ENCODE results near the gene IGLL1.

Gene IGLL1

GRCh38 chr22:23526596-23527316 is 53.3 kb downstream of the IGLL1 start:
- no peak for DNase-seq

- no peak for DNase-seq
Measured at GRCh38 chr22:23525510-23525909, 54.6 kb downstream of the IGLL1 start.

- no peak for DNase-seq
Measured at GRCh38 chr22:23524226-23524625, 55.9 kb downstream of the IGLL1 start.

GRCh38 chr22:23523713-23524112 is 56.4 kb downstream of the IGLL1 start:
- no peak for DNase-seq
